GM21381 (cell line): ENCODE results near the gene RNF123.
A peak's percentile ranks its signal among the peaks of the same experiment; 100 is the strongest.

Source experiments
- ATAC-seq: cut with Tn5 transposase; IDR thresholded peaks from one replicate; pipeline ENCODE4 v1.9.1; 2021; ENCODE audit warnings: mild to moderate bottlenecking, moderate library complexity; ENCODE audit not compliant: unreplicated experiment

RNF123 gene

DNA sequence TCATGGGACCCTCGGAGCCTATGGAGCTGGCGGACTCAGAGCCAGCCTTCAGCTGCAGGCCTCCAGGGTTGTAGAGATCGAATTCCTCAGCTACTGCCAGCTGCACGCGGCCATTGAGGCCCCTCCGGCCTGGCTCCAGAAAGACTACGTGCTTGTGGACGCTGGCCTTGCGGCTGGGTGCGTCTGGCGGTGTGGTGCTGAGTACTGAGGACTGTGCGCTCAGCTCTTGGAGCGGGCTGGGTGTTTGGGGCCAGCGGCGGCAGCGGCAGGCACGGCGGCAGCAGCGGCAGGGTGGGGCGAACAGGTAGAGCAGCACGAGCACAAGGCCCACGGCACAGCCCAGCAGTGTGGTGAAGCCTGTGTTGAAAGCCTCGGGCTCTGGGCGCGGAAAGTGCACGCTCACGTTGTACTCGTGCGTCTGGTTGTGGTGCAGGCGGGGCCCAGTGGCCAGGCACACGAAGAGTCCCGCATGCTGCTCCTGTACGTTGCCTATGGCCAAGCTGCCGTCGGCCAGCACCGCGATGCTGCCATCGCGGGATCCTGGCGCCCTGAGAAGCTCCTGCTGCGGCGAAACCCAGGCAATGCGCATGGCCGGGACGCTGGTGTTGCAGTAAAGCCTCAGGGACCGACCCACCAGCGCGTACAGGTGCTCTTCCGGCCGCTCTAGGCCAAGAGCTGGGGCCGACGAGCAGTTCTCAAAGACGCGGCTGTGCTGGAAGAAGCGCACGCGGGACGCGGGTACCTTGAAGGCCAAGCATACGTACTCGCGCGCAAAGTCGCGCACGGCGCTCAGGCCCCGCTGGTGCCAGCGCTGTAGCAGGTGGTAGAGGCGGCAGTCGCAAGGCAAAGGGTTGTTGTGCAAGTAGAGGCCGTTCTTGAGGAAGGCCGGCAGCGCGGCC, 28.9 kb downstream of the RNF123 start:
- no peak for ATAC-seq

DNA sequence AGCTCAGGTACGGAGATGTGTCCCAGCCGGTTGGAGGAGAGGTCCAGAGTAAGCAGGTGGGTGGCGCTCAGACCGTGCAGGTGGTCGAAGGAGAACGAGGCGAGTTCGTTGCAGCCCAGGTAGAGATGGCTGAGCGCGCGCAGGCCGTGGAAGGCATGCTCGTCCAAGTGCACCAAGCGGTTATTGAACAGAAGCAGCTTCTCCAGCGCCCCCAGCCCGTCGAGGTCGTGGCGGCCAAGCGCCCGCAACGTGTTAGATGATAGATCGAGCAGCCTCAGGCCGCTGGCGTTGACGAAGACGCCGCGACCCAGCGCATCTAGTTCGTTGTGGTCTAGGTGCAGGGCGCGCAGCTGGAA, 29.5 kb downstream of the RNF123 start:
- ATAC-seq: no peak

DNA sequence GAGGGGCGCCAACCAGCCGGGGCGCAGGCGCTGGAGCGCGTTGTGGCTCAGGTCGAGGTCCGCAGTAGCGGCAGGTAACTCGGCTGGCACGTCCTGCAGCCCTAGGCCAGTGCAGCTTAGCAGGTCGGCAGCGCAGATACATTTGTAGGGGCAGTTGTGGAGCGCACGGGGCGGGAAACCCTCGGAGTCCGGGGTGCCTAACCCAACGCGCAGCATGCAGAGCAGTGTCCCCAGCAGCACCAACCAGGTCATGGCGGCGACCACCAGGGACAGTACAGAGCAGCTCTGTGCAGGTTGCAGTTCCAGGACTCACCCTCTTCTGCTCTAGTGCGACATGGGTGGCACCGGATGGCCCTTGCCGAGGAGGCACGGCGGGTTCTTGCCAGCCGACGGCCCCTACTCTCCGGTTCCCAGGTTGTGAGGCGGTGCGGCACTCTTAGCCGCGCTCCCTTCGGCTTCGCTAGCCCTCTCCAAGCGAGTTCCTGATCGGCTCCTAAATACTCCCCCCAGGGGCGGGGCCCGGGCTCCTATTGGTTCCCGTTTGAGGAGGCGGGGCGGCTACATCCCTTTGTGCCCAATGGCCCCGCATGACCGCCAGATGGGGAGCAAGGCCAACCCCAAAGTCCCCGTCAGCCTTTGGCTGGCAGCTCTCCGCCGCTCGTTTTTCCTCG, 30.0 kb downstream of the RNF123 start, which contains the start of gene AMIGO3:
TSS of gene AMIGO3 (minus strand) at position 471 of the 671 bp plus-strand sequence. CDS start at position 252, 219 bp downstream.
- ATAC-seq: peak; percentile 40

DNA sequence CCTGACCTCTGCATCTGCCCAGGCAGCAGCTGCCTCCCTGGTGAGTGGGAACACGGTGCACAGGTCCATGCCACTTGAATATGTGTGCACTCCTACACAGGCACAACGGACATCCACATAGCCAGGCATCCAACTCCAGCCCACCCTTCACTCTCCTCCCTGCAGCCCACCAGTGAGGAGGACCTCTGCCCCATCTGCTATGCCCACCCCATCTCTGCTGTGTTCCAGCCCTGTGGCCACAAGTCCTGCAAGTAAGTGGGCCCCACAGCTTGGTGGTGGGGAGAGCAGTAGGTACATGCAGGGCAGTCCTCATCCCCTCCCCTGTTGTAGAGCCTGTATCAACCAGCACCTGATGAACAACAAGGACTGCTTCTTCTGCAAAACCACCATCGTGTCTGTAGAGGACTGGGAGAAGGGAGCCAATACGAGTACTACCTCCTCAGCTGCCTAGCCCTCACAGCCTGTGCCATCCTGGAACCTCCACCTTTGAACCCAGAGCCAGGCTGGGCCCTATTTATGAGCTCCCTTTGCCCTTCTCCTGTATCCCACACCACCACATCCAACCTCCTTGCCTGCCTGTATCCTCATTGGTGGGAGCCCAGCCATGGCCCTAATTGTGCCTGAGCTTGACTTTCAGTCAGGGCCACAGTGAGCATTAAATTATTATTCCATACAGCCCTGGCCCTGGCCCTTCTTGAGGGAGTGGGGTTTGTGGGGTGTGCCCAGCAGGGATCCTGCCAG, 31.7 kb downstream of the RNF123 start:
- no peak for ATAC-seq

DNA sequence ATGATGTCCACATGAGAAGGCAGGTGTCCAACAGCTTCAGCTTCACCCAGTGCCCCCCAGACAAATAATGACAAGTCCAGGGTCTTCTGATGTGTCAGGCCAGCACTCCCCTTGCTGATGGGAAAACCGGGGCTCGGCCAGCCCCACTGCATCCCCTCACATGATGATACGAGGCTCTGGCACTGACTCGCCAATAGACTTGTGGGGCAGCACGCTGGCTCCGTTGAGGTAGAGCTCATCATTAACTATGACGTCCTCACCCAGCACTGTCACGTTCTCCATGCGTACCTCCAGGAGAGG, 32.2 kb downstream of the RNF123 start:
- ATAC-seq: no peak

DNA sequence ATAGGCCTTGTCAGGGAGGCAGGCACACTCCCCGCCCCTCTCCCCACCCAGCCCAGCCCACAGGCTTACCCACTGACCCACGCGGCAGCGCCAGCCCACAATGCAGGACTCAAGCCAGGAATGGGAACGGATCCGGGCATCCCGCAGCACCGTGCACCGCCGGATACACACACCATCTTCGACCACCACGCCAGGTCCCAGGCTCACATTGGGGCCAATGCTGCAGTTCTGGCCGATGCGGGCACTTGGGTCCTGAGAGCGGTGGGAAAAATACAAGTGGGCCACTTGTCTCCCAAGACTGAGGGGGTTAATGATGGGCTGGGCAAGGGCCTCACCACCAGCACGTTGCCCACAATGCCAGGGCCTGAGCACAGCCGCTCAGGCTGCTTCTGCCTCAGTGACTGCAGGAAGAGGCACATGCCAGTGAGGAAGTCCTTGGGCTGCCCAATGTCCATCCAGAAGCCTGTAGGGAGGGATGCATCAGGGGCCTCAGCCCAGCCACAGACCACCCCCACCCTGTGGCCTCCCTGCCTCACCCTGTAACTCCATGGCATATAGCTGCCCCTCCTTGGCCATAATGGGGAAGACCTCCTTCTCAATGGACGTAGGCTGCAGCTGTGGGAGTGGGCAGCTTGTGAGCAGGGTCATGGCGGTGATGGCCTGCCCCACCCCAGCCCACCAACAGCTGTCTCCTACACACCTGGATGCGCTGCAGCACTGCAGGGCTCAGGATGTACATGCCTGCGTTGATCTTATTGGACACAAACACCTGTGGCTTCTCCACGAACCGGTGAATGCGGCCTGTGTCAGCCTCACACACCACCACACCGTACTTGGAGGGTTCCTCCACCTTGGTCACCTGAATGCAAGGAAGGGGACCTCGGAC, 32.8 kb downstream of the RNF123 start:
- no peak for ATAC-seq

DNA sequence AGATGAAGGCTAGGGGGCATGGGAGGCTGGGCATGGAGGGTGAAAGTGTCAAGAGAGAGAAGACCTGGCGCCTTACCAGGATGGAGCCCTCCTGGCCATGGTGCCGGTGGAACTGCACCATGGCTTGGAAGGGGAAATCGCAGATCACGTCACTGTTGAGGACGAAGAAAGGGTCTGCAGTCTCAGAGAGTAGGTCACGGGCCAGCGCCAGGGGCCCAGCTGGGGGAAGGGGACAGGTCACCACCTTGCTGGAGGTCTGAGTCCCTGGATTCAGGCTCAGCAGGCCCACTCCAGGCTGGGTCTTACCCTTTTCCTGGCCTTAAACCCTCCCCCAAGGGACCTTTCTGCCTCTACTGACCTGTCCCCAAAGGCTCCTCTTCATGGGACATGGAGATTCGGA, 33.5 kb downstream of the RNF123 start:
- ATAC-seq: no peak

DNA sequence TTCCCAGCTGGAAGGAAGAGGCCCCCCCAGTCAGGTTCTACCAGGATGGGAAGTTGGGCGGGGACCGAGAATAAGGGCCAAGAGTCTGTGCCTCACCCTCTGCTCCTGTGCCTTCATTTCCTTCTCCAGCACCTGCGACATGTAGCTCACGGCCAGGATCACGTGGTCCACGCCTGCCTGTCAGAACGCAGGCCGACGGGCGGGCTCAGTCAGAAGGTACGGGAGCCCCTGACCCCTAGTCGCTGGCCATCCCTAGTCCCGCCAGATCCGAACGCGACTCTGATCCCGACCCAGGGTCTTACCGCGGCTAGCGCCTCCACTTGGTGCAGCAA, 33.9 kb downstream of the RNF123 start:
- peak; percentile 4 for ATAC-seq

DNA sequence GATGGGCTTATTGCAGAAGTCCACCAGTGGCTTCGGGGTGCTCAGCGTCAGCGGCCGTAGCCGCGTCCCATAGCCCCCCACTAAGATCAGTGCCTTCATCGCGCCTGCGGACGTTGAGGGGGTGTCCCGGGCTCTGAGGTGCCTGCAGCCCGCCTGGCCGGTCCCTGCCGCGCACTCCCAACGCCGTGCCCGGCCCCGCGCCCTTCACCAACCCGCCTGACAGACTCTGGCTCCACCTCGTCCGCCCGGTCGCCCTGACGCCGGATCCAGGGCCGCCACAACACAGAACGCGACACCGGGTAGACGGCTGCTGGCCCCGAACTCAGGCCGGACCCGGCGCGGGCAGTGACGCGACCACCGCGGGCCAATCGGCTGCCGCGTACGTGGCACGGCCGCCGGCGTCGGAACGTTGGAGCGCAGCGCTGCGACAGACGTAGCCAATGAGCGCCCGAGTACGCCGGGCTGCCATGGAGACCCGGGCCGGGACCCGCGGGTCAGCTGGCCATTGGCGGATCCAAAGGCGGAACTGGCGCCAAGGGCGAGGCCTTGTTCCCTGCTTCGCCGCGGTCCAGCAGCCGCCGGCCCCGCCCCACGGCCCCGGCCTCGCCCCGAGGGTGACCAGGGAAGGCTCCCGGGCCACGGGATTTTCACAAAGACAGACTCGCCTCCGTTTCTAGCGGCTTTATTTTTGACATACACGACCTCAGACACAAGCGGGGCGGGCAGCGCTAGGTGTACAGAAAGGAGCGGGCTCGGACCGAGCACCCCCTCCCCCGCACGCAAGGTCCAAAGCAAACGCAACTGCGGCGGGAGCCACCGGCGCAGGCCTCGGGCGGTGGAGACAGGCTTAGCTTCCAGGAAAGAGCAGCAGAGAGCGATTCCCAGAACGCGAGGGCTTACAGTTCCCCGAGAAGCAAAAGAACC, 34.5 kb downstream of the RNF123 start, which contains the start of gene GMPPB:
TSS of gene GMPPB (minus strand) at position 324 of the 924 bp plus-strand sequence. CDS start at position 99, 225 bp downstream.
- peak; percentile 84 for ATAC-seq

DNA sequence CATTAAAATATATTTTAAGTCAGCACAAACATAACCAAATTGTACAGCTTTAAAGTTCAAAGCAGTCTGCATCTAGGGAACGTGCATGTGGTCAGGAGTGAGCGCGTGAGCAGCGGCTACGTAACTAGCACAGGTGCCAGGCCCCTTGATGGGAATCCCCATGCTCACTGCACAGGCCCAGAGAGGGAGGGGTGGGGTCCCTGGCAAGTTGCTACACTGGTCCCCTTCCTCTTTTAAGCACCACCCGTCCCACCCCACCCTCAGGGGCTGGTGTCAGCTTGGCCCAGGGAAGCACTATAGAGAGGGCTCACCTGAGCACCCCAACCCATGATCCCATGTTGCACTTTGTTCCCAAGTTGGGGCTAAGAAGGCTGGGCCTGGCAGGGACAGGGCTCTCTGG, 35.2 kb downstream of the RNF123 start:
- ATAC-seq: no peak

DNA sequence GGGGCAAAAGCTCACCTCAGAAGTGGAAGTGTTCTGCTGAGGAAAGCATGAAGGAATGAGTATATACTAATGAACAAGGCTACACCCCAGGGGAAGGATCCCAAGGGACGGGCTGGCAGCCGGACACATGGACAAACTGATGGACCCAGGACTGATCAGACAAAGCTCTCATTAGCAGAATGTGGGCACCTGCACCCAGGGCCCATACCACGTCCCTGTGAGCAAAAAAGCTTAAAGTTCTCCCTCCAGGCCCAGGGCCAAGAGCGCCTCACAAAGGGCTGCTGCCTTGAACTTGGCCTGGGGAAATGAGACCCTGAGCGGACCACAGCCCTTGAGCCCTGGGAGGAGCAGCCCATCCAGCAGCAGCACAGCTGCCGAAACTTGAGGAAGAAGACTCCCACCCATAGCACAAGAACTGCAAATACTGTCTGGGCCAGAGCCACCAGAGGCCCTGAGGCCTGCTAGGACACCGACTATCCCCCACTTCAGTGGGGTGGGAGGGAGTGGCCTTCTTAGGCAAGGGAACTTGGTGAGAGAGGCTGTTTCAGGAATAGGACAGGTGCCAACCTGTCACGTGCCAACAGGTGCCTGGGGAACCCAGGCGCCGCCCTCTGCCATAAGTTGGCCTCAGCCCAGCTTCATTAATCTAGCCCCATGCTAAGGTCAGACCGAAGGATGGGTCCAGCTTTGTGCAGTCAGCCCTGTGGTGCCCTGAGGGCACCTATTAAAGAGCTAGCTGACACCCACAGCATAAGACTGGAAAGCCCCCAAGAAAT, 36.7 kb downstream of the RNF123 start:
- ATAC-seq: no peak

DNA sequence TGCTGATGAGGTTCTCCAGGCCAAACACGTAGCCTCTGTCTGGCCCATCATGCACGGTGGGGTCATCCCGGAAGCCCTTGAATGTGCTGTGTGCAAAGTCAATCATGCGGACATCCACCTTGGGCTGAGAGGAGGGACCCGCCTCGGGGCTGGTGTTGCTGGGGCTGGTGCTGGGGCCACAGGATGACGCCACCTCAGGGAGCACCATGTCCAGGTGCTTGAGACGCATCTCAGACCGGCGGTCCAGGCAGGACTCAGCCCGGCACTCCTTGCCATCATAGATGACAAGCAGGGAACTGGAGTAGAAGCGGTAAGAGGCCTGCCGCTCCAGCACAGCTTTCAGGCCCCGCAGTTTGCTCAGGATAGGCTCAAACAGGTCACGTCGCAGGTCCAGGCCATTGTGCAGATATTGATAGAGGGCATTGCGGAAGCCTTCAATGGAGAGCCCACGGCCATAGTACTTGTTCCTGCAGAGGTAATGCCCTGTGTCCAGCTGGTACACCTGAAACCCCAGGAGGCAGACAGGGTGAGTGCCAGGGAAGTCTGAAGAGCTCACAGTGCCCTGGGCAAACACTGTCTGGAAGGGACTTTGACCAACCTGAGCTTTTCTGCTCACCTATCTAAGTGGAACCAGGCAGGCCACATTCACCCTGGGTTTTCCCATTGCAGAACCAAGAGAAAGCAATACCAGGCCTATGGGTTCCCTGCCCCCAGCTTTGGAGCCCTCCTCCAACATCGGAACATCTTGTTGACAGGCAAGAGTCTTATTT, 38.0 kb downstream of the RNF123 start:
- no peak for ATAC-seq

DNA sequence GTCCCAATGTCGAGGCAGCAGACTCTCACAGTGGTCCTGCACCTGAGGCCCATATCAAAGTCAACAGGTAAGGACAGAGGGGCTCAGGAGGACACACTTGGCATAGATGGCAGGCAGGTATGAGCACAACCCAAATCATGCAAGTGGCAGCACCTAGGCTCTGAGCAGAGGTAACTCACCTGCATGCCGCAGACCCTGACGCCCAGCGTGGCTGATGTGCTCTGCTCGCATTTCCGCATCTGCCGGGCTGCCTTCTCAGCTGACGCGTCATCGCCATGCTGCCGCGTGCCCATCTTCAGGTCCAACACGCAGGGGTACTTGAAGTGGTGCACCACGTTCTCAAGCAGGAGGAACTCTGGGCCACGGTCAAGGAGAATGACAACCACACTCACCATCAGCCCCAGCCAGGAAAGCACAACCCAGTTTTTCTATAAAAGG, 38.6 kb downstream of the RNF123 start:
- no peak for ATAC-seq

DNA sequence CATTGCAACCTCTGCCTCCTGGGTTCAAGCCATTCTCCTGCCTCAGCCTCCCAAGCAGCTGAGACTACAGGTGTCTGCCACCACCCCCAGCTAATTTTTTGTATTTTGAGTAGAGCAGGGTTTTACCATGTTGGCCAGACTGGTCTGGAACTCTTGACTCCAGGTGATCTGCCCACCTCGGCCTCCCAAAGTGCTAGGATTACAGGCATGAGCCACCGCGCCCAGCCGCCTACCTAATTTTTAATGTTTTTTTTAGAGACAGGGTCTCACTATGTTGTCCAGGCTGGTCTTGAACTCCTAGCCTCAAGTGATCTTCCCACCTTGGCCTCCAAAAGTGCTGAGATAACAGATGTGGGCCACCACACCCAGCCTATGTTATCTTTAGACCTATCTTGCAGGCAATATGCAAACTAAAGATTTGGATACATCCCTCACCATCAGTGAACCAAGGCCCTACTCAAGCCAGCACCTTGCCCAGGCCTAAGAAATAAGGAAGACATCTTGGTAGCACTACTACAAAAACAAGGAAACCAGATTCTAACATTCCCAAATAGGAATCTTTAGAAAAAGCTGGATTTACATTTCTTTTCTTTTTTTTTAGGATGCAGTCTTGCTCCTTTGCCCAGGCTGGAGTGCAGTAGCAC, 40.7 kb downstream of the RNF123 start:
- ATAC-seq: no peak

DNA sequence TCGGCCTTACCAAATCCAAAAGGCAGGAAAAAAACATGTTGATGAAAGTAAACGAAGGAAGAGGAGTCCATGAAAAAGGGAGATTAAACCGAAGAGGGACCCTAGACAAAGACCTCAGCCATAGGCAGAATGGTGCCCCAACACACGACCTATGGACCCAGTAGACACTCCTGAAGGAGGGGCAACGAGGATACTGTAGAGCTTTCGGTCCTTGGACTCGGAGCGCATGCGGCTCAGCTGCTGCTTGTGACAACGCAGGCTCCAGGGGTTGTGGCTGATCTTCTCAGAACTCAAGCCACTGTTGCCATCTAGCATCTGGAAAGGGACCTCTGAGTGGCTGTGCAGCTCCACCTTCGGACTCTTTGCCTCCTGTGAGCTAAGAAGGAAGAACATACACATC, 43.2 kb downstream of the RNF123 start:
- ATAC-seq: no peak

DNA sequence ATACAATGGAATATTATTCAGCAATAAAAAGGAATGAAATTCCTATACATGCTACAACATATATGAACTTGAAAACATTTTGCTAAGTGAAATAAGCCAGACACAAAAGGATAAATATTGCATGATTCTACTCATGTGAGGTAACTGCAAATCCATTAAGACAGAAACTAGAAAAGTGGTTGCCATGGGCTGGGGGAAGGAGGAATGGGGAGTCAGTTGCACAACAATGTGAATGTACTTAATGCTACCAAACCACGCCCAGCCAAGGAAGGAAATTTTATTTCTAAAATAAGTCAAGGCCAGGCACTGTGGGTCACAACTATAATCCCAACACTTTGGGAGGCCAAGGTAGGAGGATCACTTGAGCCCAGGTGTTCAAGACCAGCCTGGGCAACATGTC, 44.2 kb downstream of the RNF123 start:
- no peak for ATAC-seq

DNA sequence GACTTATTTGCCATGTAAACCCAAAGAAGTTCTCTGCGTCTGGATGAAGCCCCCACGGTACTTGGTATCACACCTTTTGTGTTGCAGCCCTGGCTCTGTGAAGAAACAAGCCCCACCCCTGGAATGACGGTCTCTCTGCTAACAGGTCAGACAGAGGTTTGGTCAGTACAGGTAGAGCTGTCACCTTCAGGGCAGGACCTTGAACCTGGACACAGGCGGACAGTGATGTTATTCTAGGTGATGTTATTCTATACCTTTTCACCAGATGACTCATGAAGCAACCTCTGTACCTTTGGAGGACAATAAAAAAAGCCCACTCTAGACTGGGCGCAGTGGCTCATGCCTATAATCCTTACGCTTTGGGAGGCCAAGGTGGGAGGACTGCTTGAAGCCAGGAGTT, 45.4 kb downstream of the RNF123 start:
- ATAC-seq: no peak
